Cerebellar nuclear complex (tissue), 1 donor: Measurements from ENCODE around the gene CLIP1.
A peak's percentile ranks its signal among the peaks of the same experiment; 100 is the strongest.

Source experiments
- DNase-seq, 2 experiments: peaks; one replicate each; lab custom pipeline; 2025; lab: John Stamatoyannopoulos, UW

Gene CLIP1

GRCh38 chr12:122355706-122356105 is 66.8 kb downstream of the CLIP1 start:
- DNase-seq: no peak

GRCh38 chr12:122354958-122355641 is 67.4 kb downstream of the CLIP1 start:
- DNase-seq: peak; percentile 1 to 22

- no peak for DNase-seq
Measured at GRCh38 chr12:122352394-122352793, 70.1 kb downstream of the CLIP1 start.

GRCh38 chr12:122350141-122350848 is 72.2 kb downstream of the CLIP1 start:
- DNase-seq: peak; percentile 2 to 42

- no peak for DNase-seq
Measured at GRCh38 chr12:122349078-122349477, 73.4 kb downstream of the CLIP1 start.

- no peak for DNase-seq
Measured at GRCh38 chr12:122348505-122348904, 74.0 kb downstream of the CLIP1 start.

- no peak for DNase-seq
Measured at GRCh38 chr12:122346054-122346453, 76.4 kb downstream of the CLIP1 start.

GRCh38 chr12:122345042-122345441 is 77.4 kb downstream of the CLIP1 start:
- no peak for DNase-seq

GRCh38 chr12:122336015-122336946 is 86.2 kb downstream of the CLIP1 start:
- no peak for DNase-seq

GRCh38 chr12:122333142-122334087 is 89.1 kb downstream of the CLIP1 start:
- DNase-seq: no peak

GRCh38 chr12:122327494-122328385 is 94.7 kb downstream of the CLIP1 start:
- no peak for DNase-seq

GRCh38 chr12:122327014-122327413 is 95.5 kb downstream of the CLIP1 start:
- no peak for DNase-seq

GRCh38 chr12:122326586-122326985 is 95.9 kb downstream of the CLIP1 start:
- no peak for DNase-seq

GRCh38 chr12:122323311-122324019 is 99.0 kb downstream of the CLIP1 start:
- DNase-seq: no peak

GRCh38 chr12:122322501-122322900 is 100.0 kb downstream of the CLIP1 start:
- no peak for DNase-seq

- no peak for DNase-seq
Measured at GRCh38 chr12:122318607-122319605, 103.6 kb downstream of the CLIP1 start.

- no peak for DNase-seq
Measured at GRCh38 chr12:122312926-122313325, 109.5 kb downstream of the CLIP1 start.

GRCh38 chr12:122311696-122312095 is 110.8 kb downstream of the CLIP1 start:
- DNase-seq: no peak
